GM18951 (cell line): ENCODE data around the gene ESR1.

Experiments
- POLR2A ChIP-seq: IDR thresholded peaks from 4 replicates; pipeline ENCODE4 v1.6.1; 2011; ENCODE audit warnings: mild to moderate bottlenecking; ENCODE audit not compliant: insufficient read length, insufficient read depth; ENCODE audit errors: extremely low read depth
- in situ Hi-C: fragments of 300-500 bp; cut with MboI; formaldehyde crosslinking; loops from one replicate; pipeline ENCODE4 v1.12.0; 2022; ENCODE audit warnings: low sequenced_read_pairs, mixed read lengths, inconsistent platforms; ENCODE audit not compliant: unreplicated experiment

The ESR1 gene

GRCh38 chr6:151807513-151808370 lies at the start of gene ESR1:
Gene ESR1 (plus strand): TSS chr6:151807682. CDS start chr6:151807913, 231 bp downstream.
- no peak for TF ChIP-seq POLR2A
- in situ Hi-C loops: no loop called here

GRCh38 chr6:151760486-151760885 lies 47.0 kb upstream of the ESR1 start:
- in situ Hi-C loops: no loop called here
- TF ChIP-seq POLR2A: no peak

DNA sequence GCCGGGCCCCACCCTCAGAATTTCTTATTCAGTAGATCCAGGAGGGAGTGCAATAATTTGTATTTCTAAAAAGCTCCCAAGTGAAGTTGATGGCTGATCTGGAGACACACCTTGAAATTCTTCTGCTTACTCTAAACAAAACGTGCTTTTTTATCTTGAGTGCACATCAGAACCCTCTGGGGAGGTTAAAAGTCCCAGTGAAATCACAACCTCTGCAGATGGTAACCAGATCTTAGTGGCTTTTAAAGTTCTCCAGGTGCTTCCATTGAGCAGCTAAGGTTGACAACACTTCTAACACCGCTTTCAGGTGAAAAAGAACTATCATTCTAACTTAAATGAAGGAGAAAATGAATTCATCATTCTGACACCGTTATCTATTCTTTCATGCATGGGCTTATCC lies 45.6 kb upstream of the ESR1 start:
- no peak for TF ChIP-seq POLR2A
- in situ Hi-C loops: no loop called here

DNA sequence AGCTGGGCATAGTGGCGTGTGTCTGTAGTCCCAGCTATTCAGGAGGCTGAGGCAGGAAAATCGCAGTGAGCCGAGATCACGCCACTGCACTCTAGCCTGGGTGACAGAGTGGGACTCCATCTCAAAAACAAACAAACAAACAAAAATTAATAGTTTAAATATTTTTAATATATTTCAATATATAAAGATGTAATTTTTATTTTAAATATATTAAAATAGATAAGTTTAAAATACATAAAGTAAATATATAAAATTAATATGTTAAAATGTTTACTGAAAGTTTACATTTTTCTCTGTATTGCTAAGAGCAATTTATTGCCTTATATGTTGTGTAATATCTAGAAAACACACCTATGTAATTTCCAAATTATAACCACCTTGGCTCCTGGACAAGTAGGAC lies 44.7 kb upstream of the ESR1 start:
- no peak for TF ChIP-seq POLR2A
- in situ Hi-C loops: no loop called here

GRCh38 chr6:151763303-151763702 lies 44.2 kb upstream of the ESR1 start:
- in situ Hi-C loops: no loop called here
- no peak for TF ChIP-seq POLR2A

DNA sequence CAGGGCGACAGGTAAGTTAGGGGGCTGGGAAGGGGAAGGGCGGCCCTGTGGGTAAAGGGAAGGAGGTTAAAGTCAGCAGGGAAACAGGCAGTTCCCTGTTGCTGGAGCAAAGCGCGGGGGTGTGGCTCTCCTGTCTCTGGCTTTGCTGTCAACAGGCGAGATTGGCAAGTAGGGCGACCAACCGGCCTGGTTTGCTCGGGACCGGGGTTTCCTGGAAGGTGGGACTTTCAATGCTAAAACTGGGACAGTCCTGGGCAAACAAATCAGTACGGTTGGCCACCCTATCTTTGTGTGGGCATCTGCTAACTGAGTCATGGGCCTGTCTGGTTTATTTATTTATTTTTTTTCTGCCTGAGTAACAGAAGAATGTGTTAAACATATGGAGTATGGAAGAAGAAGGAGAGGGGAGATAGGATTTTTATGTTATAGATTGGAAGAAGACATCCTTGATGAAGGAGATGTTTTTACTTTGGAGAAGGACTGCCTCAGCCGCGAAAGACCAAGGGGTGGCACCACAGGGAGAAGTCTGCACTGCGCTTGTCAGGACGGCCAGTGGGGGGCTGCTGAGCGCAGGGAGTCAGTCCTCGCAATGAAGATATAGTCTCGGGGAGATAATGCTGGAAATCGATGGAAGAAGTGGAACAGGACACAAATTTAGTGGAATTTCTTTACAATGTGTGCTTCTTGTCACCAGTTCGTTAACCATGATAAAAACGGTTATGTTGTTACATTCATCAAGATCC lies 43.4 kb upstream of the ESR1 start:
- in situ Hi-C loops: no loop called here
- no peak for TF ChIP-seq POLR2A

DNA sequence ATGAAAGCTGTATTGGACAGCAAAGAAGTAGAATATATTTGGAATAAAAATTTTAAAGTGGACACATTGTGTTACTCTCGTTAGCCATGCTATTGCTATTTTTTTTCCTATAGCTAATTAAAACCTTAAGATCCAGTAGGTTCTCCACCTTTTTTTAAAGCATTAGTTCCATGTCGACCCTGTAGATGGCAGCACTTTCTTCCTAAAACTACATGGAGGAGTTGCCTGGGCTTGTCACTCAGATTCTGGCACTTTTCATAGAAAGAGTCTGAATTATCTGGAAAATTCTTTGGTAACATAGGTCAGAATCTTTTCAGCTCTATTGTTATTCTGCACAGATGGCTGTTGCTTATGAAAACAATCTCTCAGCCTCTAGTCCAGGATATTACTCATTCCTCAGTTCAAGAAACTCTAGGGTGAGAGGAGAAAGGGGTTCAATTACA lies 42.0 kb upstream of the ESR1 start:
- in situ Hi-C loops: no loop called here
- TF ChIP-seq POLR2A: no peak

GRCh38 chr6:151772446-151772845 lies 35.0 kb upstream of the ESR1 start:
- no peak for TF ChIP-seq POLR2A
- in situ Hi-C loops: no loop called here

DNA sequence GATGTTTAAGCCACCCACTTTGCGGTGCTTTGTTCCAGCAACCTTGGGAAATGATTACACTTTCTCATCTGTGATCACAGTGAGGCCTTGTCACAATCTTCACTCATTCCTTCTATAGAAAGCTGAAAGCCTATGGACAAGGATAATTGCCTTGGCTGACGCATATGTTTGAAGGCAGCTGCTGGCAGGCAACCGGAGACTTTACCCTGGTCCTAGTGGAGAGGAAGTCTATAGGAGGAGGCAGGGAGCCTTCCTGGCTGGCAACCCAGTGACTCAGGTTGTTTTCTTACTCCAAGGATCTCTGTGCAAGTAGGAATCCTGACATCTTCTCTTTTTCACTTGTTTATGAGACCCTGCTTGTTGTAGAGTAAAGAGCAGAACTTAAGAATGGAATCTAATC lies 34.1 kb upstream of the ESR1 start:
- no peak for TF ChIP-seq POLR2A
- in situ Hi-C loops: no loop called here

- TF ChIP-seq POLR2A: no peak
- in situ Hi-C loops: no loop called here
Measured at GRCh38 chr6:151782560-151782959, 24.9 kb upstream of the ESR1 start.

- TF ChIP-seq POLR2A: no peak
- in situ Hi-C loops: no loop called here
Measured at GRCh38 chr6:151783692-151784091, 23.8 kb upstream of the ESR1 start.

DNA sequence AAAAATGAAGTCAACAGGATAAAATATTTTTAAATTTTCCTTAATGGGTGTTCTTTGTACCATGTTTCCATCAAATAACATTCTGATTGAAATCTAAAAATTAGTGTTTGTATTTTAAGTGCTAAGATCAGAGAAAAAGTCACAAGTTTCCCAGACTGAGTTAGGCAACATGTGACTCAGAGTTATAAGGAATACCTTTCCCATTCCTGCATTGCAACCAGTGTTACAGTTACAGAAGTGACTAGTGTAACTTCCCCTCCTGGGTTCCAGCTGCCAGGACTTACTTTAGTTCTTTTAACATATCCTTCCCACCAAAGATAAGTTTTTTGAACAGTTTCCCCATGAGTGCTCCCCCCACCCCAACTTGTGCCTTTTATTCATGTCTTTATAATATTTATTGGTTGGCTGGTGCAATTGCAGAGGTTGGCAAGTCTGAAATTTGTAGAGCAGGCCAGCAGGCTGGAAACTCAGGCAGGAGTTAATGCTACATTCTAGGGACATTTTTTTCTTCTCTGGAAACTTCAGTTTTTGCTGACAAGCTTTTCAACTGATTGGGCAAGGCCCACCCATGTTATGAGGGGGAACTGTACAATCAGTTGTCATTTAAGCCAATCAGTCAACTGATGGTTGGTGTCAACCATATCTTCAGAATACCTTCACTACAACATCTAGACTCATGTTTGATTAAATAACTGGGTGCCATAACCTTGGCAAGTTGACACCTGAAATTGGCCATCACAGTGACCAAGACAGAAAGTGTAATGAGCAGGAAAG lies 22.9 kb upstream of the ESR1 start:
- TF ChIP-seq POLR2A: no peak
- in situ Hi-C loops: no loop called here

DNA sequence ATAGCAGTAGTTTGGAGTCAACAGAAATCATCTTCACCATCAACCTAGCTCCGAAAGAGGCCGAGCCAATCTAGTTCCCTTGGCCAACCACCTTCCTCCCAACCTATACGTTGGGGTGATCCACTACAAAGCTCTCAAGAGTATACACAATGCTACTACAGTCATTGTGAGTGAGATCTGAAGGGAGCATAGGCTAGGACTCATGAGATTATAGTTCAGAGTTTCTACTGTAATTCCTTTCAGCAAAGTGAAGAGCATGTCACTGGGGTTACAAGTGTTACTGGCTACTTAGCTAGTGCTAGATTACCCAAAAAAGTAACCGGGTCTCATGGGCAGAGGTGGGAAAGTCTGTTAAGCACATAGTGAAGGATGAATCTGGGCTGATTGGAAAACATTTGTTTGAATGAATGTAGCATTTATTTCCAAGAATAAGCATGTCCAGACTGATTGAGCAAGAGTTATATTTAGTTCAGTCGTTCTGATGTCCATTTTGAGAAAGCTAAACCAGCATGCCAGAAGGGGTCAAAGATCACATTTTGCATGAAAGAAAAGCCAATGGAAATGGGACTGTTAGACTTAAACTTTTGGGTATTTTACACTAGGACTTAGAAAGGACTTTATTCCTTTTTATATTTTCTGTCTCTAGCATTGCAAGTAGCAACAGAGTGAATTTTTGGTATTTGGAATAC lies 10.5 kb upstream of the ESR1 start:
- in situ Hi-C loops: no loop called here
- TF ChIP-seq POLR2A: no peak
